PC-9 (cell line): ENCODE results near the gene E4F1.

Source experiments
- EZH2 ChIP-seq: fragments of 200-600 bp; sonication (generic); IDR thresholded peaks from 2 replicates; pipeline ENCODE4 v1.8.0; 2017; ENCODE audit warnings: antibody characterized with exemption, low read depth
- TF ChIP-seq, protein P1 (sequence below): fragments of 200-600 bp; sonication (generic); conservative IDR thresholded peaks from 2 replicates; pipeline ENCODE4 v1.6.1; 2017; ENCODE audit warnings: mixed run types, antibody characterized with exemption, mild to moderate bottlenecking, moderate library complexity

GRCh38 chr16:2257726-2258125 is 34.3 kb downstream of the E4F1 start:
- TF ChIP-seq, protein P1, sequence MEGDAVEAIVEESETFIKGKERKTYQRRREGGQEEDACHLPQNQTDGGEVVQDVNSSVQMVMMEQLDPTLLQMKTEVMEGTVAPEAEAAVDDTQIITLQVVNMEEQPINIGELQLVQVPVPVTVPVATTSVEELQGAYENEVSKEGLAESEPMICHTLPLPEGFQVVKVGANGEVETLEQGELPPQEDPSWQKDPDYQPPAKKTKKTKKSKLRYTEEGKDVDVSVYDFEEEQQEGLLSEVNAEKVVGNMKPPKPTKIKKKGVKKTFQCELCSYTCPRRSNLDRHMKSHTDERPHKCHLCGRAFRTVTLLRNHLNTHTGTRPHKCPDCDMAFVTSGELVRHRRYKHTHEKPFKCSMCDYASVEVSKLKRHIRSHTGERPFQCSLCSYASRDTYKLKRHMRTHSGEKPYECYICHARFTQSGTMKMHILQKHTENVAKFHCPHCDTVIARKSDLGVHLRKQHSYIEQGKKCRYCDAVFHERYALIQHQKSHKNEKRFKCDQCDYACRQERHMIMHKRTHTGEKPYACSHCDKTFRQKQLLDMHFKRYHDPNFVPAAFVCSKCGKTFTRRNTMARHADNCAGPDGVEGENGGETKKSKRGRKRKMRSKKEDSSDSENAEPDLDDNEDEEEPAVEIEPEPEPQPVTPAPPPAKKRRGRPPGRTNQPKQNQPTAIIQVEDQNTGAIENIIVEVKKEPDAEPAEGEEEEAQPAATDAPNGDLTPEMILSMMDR = no peak
- TF ChIP-seq EZH2 = no peak
